ENCODE measurements around the gene MMP24OS. TPM values are rescaled to one million over a fixed set of nuclear protein-coding genes. Genes with fewer than 3 reads are reported as not detected.

Gene MMP24OS
- total RNA-seq, 4 donors from 2014 or later, result 19.6 to 47.2 (median 26.9) TPM

GRCh38 chr20:35294293-35294685 is 16.4 kb upstream of the MMP24OS start:
- Histone ChIP-seq H3K27me3 (peaks cover 16% of the 10 kb centered on the region), H3K4me3 (no peak overlapping the region), H3K9me3 (no peaks in the 10 kb centered on the region), H3K27ac (no peak overlapping the region), H3K4me1 (no peaks in the 10 kb centered on the region), H3K36me3 (no peaks in the 10 kb centered on the region)
- no peak for ATAC-seq
- WGBS, 2 donors (ENCODE audit: low coverage in 1 of 2), result 20 to 42% methylated on average over 1 to 4 of the region's 5 CpGs
- TF ChIP-seq POLR2AphosphoS5 (IDR thresholded peaks at IDR 0.05) (no peak), POLR2A (IDR thresholded peaks at IDR 0.05) (no peak), EP300 (IDR thresholded peaks at IDR 0.05) (no peak), CTCF (IDR thresholded peaks at IDR 0.05) (no peak)

- Histone ChIP-seq H3K27ac (no peak overlapping the region), H3K27me3 (peaks cover 16% of the 10 kb centered on the region), H3K4me3 (no peak overlapping the region), H3K4me1 (no peaks in the 10 kb centered on the region), H3K9me3 (no peaks in the 10 kb centered on the region), H3K36me3 (no peaks in the 10 kb centered on the region)
- WGBS, 2 donors (ENCODE audit: low coverage in 1 of 2), result 87% methylated on average over 12 of the region's 19 CpGs; no CpG with 5 or more reads in 1 of the 2 donors
- ATAC-seq, result no peak
- TF ChIP-seq EP300 (IDR thresholded peaks at IDR 0.05) (no peak), POLR2AphosphoS5 (IDR thresholded peaks at IDR 0.05) (no peak), POLR2A (IDR thresholded peaks at IDR 0.05) (no peak), CTCF (IDR thresholded peaks at IDR 0.05) (no peak)
These were observed 15.7 kb upstream of the MMP24OS start for GRCh38 chr20:35293303-35294292.

- Histone ChIP-seq H3K27me3 (peaks cover 16% of the 10 kb centered on the region), H3K36me3 (no peaks in the 10 kb centered on the region), H3K9me3 (no peaks in the 10 kb centered on the region), H3K27ac (no peak overlapping the region), H3K4me1 (no peaks in the 10 kb centered on the region), H3K4me3 (no peak overlapping the region)
- ATAC-seq, result no peak
- 60 to 78% methylated on average over 9 to 12 of the region's 23 CpGs for WGBS, 2 donors (ENCODE audit: low coverage in 1 of 2)
- TF ChIP-seq POLR2AphosphoS5 (IDR thresholded peaks at IDR 0.05), result no peak
- TF ChIP-seq CTCF (IDR thresholded peaks at IDR 0.05), result no peak
- TF ChIP-seq POLR2A (IDR thresholded peaks at IDR 0.05), result no peak
- TF ChIP-seq EP300 (IDR thresholded peaks at IDR 0.05), result no peak
These were observed 14.8 kb upstream of the MMP24OS start for GRCh38 chr20:35292504-35293285.

- H3K36me3 ChIP-seq, result no peaks in the 10 kb centered on the region
- WGBS, 2 donors (ENCODE audit: low coverage in 1 of 2), result no CpG with 5 or more reads among the region's 40 CpGs
- H3K4me3 ChIP-seq, result no peak within 1 kb of the TSS
- TF ChIP-seq POLR2AphosphoS5 (IDR thresholded peaks at IDR 0.05) (no peak), CTCF (IDR thresholded peaks at IDR 0.05) (no peak), POLR2A (IDR thresholded peaks at IDR 0.05) (no peak), EP300 (IDR thresholded peaks at IDR 0.05) (no peak)
- H3K9me3 ChIP-seq, result no peaks in the 10 kb centered on the region
- no peak within 1 kb of the TSS for H3K27ac ChIP-seq
- H3K27me3 ChIP-seq, result peaks cover 16% of the 10 kb centered on the region
- ATAC-seq, result no peak
- H3K4me1 ChIP-seq, result no peaks in the 10 kb centered on the region
These were observed 14.0 kb upstream of the MMP24OS start, which contains the start of gene FAM83C for GRCh38 chr20:35291654-35292503. FAM83C (minus strand) TSS chr20:35292425; CDS start chr20:35292304, 121 bp downstream.

Measured in gastroesophageal sphincter (tissue), 4 donors.